Smooth muscle cell (in vitro differentiated cells): ENCODE measurements around the gene ATF6. TPM values are rescaled to one million over a fixed set of nuclear protein-coding genes. Genes with fewer than 3 reads are reported as not detected.
A peak's percentile ranks its signal among the peaks of the same experiment; 100 is the strongest.

Source experiments
- DNase-seq: peaks from one replicate; lab custom pipeline; 2025; ENCODE audit not compliant: unreplicated experiment; lab: John Stamatoyannopoulos, UW
- H2AFZ ChIP-seq: fragments of 200-600 bp; sonication (generic); 2 replicates; pipeline ENCODE4 v1.6.0; 2016; ENCODE audit warnings: antibody characterized with exemption, low read depth, mild to moderate bottlenecking
- H3F3A ChIP-seq: fragments of 200-600 bp; sonication (generic); 2 replicates; pipeline ENCODE4 v1.6.0; 2017; ENCODE audit warnings: antibody characterized with exemption, low read depth
- H3K27ac ChIP-seq: fragments of 200-600 bp; sonication (generic); 2 replicates; pipeline ENCODE4 v1.5.1; 2016; ENCODE audit warnings: low read depth, mild to moderate bottlenecking
- H3K27me3 ChIP-seq: fragments of 200-600 bp; sonication (generic); 2 replicates; pipeline ENCODE4 v1.6.1; 2016; ENCODE audit warnings: low read depth, mild to moderate bottlenecking
- H3K36me3 ChIP-seq: fragments of 200-600 bp; sonication (generic); 2 replicates; pipeline ENCODE4 v1.5.1; 2016; ENCODE audit warnings: low read depth
- H3K4me1 ChIP-seq: fragments of 200-600 bp; sonication (generic); 2 replicates; pipeline ENCODE4 v1.5.1; 2016; ENCODE audit warnings: low read depth
- H3K4me2 ChIP-seq: fragments of 200-600 bp; sonication (generic); 2 replicates; pipeline ENCODE4 v1.6.0; 2016; ENCODE audit warnings: mild to moderate bottlenecking
- H3K4me3 ChIP-seq: fragments of 200-600 bp; sonication (generic); 2 replicates; pipeline ENCODE4 v1.5.1; 2016; ENCODE audit warnings: mild to moderate bottlenecking
- H3K79me2 ChIP-seq: fragments of 200-600 bp; sonication (generic); 2 replicates; pipeline ENCODE4 v1.6.0; 2016; ENCODE audit warnings: low read depth, mild to moderate bottlenecking
- H3K9ac ChIP-seq: fragments of 200-600 bp; sonication (generic); 2 replicates; pipeline ENCODE4 v1.6.0; 2016; ENCODE audit warnings: low read depth
- H3K9me3 ChIP-seq: fragments of 200-600 bp; sonication (generic); replicated peaks from 2 replicates; pipeline ENCODE4 v1.5.1; 2016; ENCODE audit warnings: low read depth
- H4K20me1 ChIP-seq: fragments of 200-600 bp; sonication (generic); 2 replicates; pipeline ENCODE4 v1.6.0; 2016; ENCODE audit warnings: low read depth
- WGBS: methylation state at CpG from one replicate; pipeline ENCODE4 v1.1.7; 2016; ENCODE audit warnings: low lambda C conversion rate; 5-methylcytosine and 5-hydroxymethylcytosine counted together
- polyA plus RNA-seq: library from polyadenylated mRNA; unstranded; fragments of >200 nt; fragmentation: Nextera tagmentation; extraction: Ambion mirVana; gene quantifications from 2 replicates; pipeline ENCODE4 v1.2.1, GENCODE V29; 2016
- total RNA-seq: library from RNA; depleted of rRNA; stranded (reverse); fragments of >200 nt; gene quantifications from 2 replicates; pipeline ENCODE4 v1.2.3, GENCODE V29; 2014
- TF ChIP-seq, protein P1 (sequence below): fragments of 200-600 bp; sonication (generic); IDR thresholded peaks from 2 replicates; pipeline ENCODE4 v1.5.1; 2017; ENCODE audit warnings: borderline replicate concordance, mild to moderate bottlenecking, antibody characterized with exemption; ENCODE audit not compliant: insufficient read depth, poor library complexity, severe bottlenecking

The ATF6 gene
- total and polyA plus RNA-seq, 2 experiments from 2014 or later: 7.8 to 22.9 TPM

DNA sequence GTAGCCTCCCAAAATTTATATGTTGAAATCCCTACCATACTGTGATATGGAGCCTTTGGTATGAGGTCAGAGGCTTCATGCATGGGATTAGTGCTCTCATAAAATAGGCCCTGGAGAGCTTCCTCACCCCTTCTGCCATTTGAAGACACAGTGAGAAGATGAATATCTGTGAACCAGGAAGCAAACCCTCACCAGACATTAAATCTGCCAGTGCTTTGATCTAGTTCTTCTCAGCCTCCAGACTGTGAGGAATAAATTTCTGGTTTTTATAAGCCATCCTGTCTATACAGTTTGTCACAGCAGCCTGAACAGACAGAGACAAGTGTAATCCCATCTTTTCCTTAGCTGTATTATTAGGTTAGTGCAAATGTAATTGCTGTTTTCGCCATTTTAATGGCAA lies 169.1 kb downstream of the ATF6 start:
- TF ChIP-seq, protein P1, sequence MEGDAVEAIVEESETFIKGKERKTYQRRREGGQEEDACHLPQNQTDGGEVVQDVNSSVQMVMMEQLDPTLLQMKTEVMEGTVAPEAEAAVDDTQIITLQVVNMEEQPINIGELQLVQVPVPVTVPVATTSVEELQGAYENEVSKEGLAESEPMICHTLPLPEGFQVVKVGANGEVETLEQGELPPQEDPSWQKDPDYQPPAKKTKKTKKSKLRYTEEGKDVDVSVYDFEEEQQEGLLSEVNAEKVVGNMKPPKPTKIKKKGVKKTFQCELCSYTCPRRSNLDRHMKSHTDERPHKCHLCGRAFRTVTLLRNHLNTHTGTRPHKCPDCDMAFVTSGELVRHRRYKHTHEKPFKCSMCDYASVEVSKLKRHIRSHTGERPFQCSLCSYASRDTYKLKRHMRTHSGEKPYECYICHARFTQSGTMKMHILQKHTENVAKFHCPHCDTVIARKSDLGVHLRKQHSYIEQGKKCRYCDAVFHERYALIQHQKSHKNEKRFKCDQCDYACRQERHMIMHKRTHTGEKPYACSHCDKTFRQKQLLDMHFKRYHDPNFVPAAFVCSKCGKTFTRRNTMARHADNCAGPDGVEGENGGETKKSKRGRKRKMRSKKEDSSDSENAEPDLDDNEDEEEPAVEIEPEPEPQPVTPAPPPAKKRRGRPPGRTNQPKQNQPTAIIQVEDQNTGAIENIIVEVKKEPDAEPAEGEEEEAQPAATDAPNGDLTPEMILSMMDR: no peak
- Histone ChIP-seq H3K27ac (no peak overlapping the region), H3K4me3 (no peak overlapping the region), H3K9me3 (no peaks in the 10 kb centered on the region), H3K4me1 (no peaks in the 10 kb centered on the region), H2AFZ (no peak overlapping the region), H3K36me3 (no peaks in the 10 kb centered on the region), H4K20me1 (no peaks in the 10 kb centered on the region), H3K4me2 (no peak overlapping the region), H3K9ac (no peak overlapping the region), H3K79me2 (no peaks in the 10 kb centered on the region), H3K27me3 (no peaks in the 10 kb centered on the region), H3F3A (no peaks in the 10 kb centered on the region)
- no peak for DNase-seq
- 87% methylated on average over 1 of the region's 1 CpG for WGBS

DNA sequence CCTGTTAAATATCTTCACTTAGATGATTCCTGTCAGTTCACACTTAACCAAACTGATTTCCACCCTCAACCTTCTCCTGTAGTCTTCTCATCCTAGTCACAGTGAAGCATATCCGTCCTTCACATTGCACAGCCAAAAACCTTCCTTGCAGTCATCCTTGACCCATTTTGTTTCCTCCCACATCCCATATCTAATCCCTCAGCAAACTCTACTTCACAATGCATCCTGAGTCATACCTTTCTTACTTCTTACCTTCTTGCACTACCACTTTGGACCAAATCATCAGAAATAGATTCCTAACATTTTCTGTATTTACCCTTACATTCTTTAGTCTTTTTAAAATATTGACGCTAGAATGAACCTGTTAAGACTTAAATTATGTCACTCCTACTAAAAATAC lies 170.7 kb downstream of the ATF6 start:
- Histone ChIP-seq H3F3A (no peaks in the 10 kb centered on the region), H3K27me3 (no peaks in the 10 kb centered on the region), H4K20me1 (no peaks in the 10 kb centered on the region), H3K9me3 (no peaks in the 10 kb centered on the region), H3K36me3 (no peaks in the 10 kb centered on the region), H3K27ac (no peak overlapping the region), H3K4me3 (no peak overlapping the region), H3K4me1 (no peaks in the 10 kb centered on the region), H3K4me2 (no peak overlapping the region), H3K79me2 (no peaks in the 10 kb centered on the region), H3K9ac (no peak overlapping the region), H2AFZ (no peak overlapping the region)
- DNase-seq: no peak
- TF ChIP-seq, protein P1: no peak
- WGBS: 98% methylated on average over 2 of the region's 2 CpGs

DNA sequence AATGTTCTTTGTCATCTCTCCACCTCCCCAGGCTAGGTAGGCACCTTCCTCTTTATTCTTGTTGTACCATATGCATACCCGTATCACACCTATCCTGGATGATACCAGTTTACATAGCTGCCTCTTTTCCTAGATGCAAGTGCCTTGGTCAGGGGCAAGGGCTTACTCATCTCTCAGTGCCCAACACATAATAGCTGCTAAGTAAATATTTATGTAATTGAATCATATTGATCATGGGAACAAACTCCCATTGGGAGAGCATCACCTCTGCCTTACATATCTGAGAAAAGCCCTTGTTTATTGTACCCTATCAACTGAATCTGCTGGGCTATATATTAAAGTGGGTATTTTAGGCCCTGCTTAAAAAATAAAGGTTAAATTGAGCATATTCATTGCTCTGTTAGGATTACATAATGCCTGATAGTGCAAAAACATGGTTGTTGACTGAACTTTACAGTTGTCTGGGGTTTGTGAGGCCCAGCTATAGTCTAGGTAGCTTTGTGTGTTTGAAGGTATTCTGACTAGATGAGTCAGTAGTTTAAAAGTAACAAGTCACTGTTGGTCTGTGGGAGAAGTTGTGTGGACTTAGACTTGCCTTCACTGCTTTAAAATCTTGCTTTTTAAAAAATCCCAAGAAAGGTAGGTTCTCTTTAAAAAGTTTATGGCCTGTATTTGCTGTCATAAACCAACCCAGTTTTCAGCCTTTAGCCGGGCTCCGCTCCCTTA lies 174.9 kb downstream of the ATF6 start:
- TF ChIP-seq, protein P1: no peak
- Histone ChIP-seq H3K9ac (no peak overlapping the region), H3K4me3 (no peak overlapping the region), H4K20me1 (no peaks in the 10 kb centered on the region), H3K79me2 (no peaks in the 10 kb centered on the region), H3K27ac (peak overlapping the region; percentile 30), H2AFZ (no peak overlapping the region), H3K4me1 (no peaks in the 10 kb centered on the region), H3K36me3 (no peaks in the 10 kb centered on the region), H3K9me3 (no peaks in the 10 kb centered on the region), H3K4me2 (no peak overlapping the region), H3K27me3 (no peaks in the 10 kb centered on the region), H3F3A (no peaks in the 10 kb centered on the region)
- WGBS: 73% methylated on average over 3 of the region's 3 CpGs
- no peak for DNase-seq
